AG04449 (cell line): ENCODE data around the gene TNFSF13.

Experiments
- CTCF ChIA-PET: fragments of 350-600 bp; formaldehyde crosslinking; extraction: SDS; loops from one replicate; lab custom pipeline; 2021; ENCODE audit warnings: antibody characterized with exemption; lab: Yijun Ruan, JAX
- POLR2A ChIA-PET: fragments of 400-600, 350-600 bp; formaldehyde crosslinking; extraction: SDS; loops from one replicate; lab custom pipeline; 2020; ENCODE audit warnings: antibody characterized with exemption, inconsistent platforms; lab: Yijun Ruan, JAX
- DNase-seq: peaks from one replicate; pipeline ENCODE4 v3.0.0-alpha.2; 2010; ENCODE audit warnings: low read depth, low spot score
- H3K4me3 ChIP-seq: 2 replicates; pipeline ENCODE4 v1.5.1; 2011; ENCODE audit warnings: low read depth, mild to moderate bottlenecking, control low read depth, low read length
- CTCF ChIP-seq: IDR thresholded peaks from one replicate; pipeline ENCODE4 v1.5.1; 2011; ENCODE audit warnings: mild to moderate bottlenecking, moderate library complexity, low read length, control low read depth, inconsistent platforms; ENCODE audit not compliant: insufficient read depth; ENCODE audit errors: missing control alignments

TNFSF13 gene

GRCh38 chr17:7513850-7514419 is 44.6 kb upstream of the TNFSF13 start:
- H3K4me3 ChIP-seq: no peak overlapping the region
- ChIA-PET CTCF (interaction anchor here (0.9 to 5.7 kb wide), 31 partner anchors 7 to 173 kb away, joined by 3 to 140 read pairs (median 6); partner anchors contain the start of genes CD68, SENP3, SOX15 and SPEM3), POLR2A (interaction anchor here (0.6 to 2.6 kb wide), 2 partner anchors 30 to 74 kb away, joined by 3 to 10 read pairs; partner anchors contain the start of gene POLR2A)
- no peak for TF ChIP-seq CTCF
- DNase-seq: no peak

GRCh38 chr17:7515911-7516610 is 42.5 kb upstream of the TNFSF13 start:
- no peak overlapping the region for H3K4me3 ChIP-seq
- ChIA-PET CTCF (interaction anchor here (0.9 to 5.7 kb wide), 21 partner anchors 7 to 201 kb away, joined by 3 to 140 read pairs (median 12); partner anchors contain the start of genes DNAH2, NEURL4, SENP3 and SOX15), POLR2A (interaction anchor here (0.6 kb wide), 1 partner anchor 75 kb away, joined by 3 read pairs; no protein-coding TSS in a partner anchor)
- no peak for DNase-seq
- TF ChIP-seq CTCF: no peak

- ChIA-PET POLR2A (interaction anchor here (0.5 kb wide), 1 partner anchor 23 kb away, joined by 3 read pairs; no protein-coding TSS in a partner anchor), CTCF (interaction anchor here (0.7 to 6.6 kb wide), 6 partner anchors 8 to 78 kb away, joined by 3 to 55 read pairs (median 3); partner anchors contain the start of gene SENP3)
- no peak overlapping the region for H3K4me3 ChIP-seq
- TF ChIP-seq CTCF: peak; percentile 2
- no peak for DNase-seq
Observed at GRCh38 chr17:7523033-7523432, 35.5 kb upstream of the TNFSF13 start.

DNA sequence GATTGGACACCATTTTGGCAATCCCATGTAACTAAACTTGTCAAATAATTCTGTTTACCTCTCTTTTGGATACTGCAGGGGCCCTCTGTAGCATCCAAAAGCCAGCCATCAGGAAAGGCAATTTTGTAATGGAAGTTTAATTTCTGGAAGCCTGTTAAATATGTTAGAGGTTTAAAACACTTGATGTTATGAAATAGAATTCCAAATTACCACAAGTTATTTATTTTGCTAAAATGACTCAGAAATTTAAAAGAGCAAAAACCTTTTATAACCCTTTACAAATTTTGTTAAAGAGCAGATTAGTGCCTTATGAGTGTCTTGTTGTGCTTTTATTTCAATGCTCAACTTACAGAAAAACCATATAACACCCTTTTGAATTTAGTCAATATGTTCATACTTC is 29.7 kb upstream of the TNFSF13 start:
- TF ChIP-seq CTCF: no peak
- no peak overlapping the region for H3K4me3 ChIP-seq
- ChIA-PET CTCF (interaction anchor here (4.7 kb wide), 1 partner anchor 14 kb away, joined by 34 read pairs; no protein-coding TSS in a partner anchor), POLR2A (no interaction called here)
- no peak for DNase-seq

GRCh38 chr17:7530023-7530900 is 28.3 kb upstream of the TNFSF13 start:
- ChIA-PET POLR2A (interaction anchor here (0.6 kb wide), 1 partner anchor 131 kb away, joined by 4 read pairs; no protein-coding TSS in a partner anchor), CTCF (interaction anchor here (3.8 kb wide), 1 partner anchor 16 kb away, joined by 40 read pairs; no protein-coding TSS in a partner anchor)
- TF ChIP-seq CTCF: no peak
- no peak overlapping the region for H3K4me3 ChIP-seq
- no peak for DNase-seq
